Muscle of back (tissue), 11 donors: ENCODE data around the gene ZNF774. TPM values are rescaled to one million over a fixed set of nuclear protein-coding genes. Genes with fewer than 3 reads are reported as not detected.
"Not testable (repeated sequence)": the region's sequence is repeated elsewhere in the genome, so short reads cannot be mapped to it uniquely, and the experiment has no call there.

Experiments
- DNase-seq, 3 donors: peaks; one replicate each; pipeline versions ENCODE4 v3.0.0 to v3.0.0-alpha.2; 2013
- polyA plus RNA-seq, 10 donors: library from polyadenylated mRNA; unstranded; fragments of 120-200 nt; gene quantifications; one replicate each; pipeline ENCODE4 v1.2.1, GENCODE V29; 2013; ENCODE audit not compliant: insufficient read length in 10 of 10

The ZNF774 gene
- polyA plus RNA-seq, 10 donors = 1.5 to 4.5 (median 2.1) TPM

GRCh38 chr15:90344662-90345061 lies 7.4 kb upstream of the ZNF774 start:
- no peak for DNase-seq

- no peak for DNase-seq
Measured at GRCh38 chr15:90345857-90346256, 6.2 kb upstream of the ZNF774 start.

GRCh38 chr15:90347431-90348065 lies 4.5 kb upstream of the ZNF774 start:
- DNase-seq = not testable (repeated sequence)

GRCh38 chr15:90348456-90348855 lies 3.6 kb upstream of the ZNF774 start:
- no peak for DNase-seq

- DNase-seq = no peak
Measured at GRCh38 chr15:90349072-90349471, 3.0 kb upstream of the ZNF774 start.

GRCh38 chr15:90349821-90350220 lies 2.3 kb upstream of the ZNF774 start:
- DNase-seq = no peak

- peak in 1 of 3 donors; percentile 21 for DNase-seq
Measured at GRCh38 chr15:90351479-90352106, 491 bp upstream of the ZNF774 start.

GRCh38 chr15:90354986-90355385 lies 2.9 kb downstream of the ZNF774 start:
- DNase-seq = no peak

- no peak for DNase-seq
Measured at GRCh38 chr15:90358124-90359033, 6.3 kb downstream of the ZNF774 start.

GRCh38 chr15:90360746-90361145 lies 8.7 kb downstream of the ZNF774 start:
- DNase-seq = no peak

- DNase-seq = peak in 1 of 3 donors; percentile 67
Measured at GRCh38 chr15:90362936-90363212, 10.8 kb downstream of the ZNF774 start.

- no peak for DNase-seq
Measured at GRCh38 chr15:90364251-90364650, 12.2 kb downstream of the ZNF774 start.

GRCh38 chr15:90365414-90366055 lies 13.5 kb downstream of the ZNF774 start:
- DNase-seq = no peak

- DNase-seq = peak in 2 of 3 donors; percentile 55 to 67
Measured at GRCh38 chr15:90367576-90367975, 15.5 kb downstream of the ZNF774 start.

- DNase-seq = no peak
Measured at GRCh38 chr15:90375071-90375470, 23.0 kb downstream of the ZNF774 start.

GRCh38 chr15:90376789-90377188 lies 24.7 kb downstream of the ZNF774 start:
- no peak for DNase-seq

GRCh38 chr15:90379263-90379662 lies 27.2 kb downstream of the ZNF774 start:
- DNase-seq = no peak

GRCh38 chr15:90381515-90381914 lies 29.4 kb downstream of the ZNF774 start:
- DNase-seq = no peak

- DNase-seq = no peak
Measured at GRCh38 chr15:90382320-90382719, 30.2 kb downstream of the ZNF774 start.

GRCh38 chr15:90386221-90386620 lies 34.1 kb downstream of the ZNF774 start:
- DNase-seq = peak in 1 of 3 donors; percentile 58

- peak; percentile 94 to 97 (median 95) for DNase-seq
Measured at GRCh38 chr15:90387534-90388461, 35.7 kb downstream of the ZNF774 start, which contains the start of gene IQGAP1. IQGAP1 (plus strand) TSS chr15:90388242; CDS start chr15:90388342, 100 bp downstream.
